GM18511 (cell line): ENCODE measurements around the gene SANBR.

Source experiments
- ATAC-seq: cut with Tn5 transposase; IDR thresholded peaks from one replicate; pipeline ENCODE4 v1.9.1; 2021; ENCODE audit warnings: mild to moderate bottlenecking, moderate library complexity; ENCODE audit not compliant: unreplicated experiment

Gene SANBR

GRCh38 chr2:61089797-61090196 is 24.1 kb downstream of the SANBR start:
- no peak for ATAC-seq

- ATAC-seq = no peak
These were observed 24.8 kb downstream of the SANBR start for GRCh38 chr2:61090386-61090921.

- ATAC-seq = no peak
These were observed 25.8 kb downstream of the SANBR start for GRCh38 chr2:61091485-61091884.

- no peak for ATAC-seq
These were observed 30.8 kb downstream of the SANBR start for GRCh38 chr2:61096438-61096837.

GRCh38 chr2:61100801-61101200 is 35.1 kb downstream of the SANBR start:
- ATAC-seq = no peak

GRCh38 chr2:61109291-61109690 is 43.6 kb downstream of the SANBR start:
- no peak for ATAC-seq

- no peak for ATAC-seq
These were observed 46.0 kb downstream of the SANBR start for GRCh38 chr2:61111708-61112107.

GRCh38 chr2:61114147-61114546 is 48.5 kb downstream of the SANBR start:
- no peak for ATAC-seq
